Activated T-helper 2 cell treated with anti-CD3 and anti-CD28 coated beads, Interferon-gamma antibody, Interleukin-2, Interleukin-4, amounts not matched to agents 10 μg/mL and 5 μg/mL and 100 μg/mL, durations not matched to agents 14 hours and 24 hours and 36 hours (primary cell): ENCODE results near the gene SAMD10. TPM values are rescaled to one million over a fixed set of nuclear protein-coding genes. Genes with fewer than 3 reads are reported as not detected.

Experiments used
- DNase-seq: peaks from one replicate; pipeline ENCODE4 v3.0.0; 2021; ENCODE audit warnings: low spot score
- H3K27ac Mint-ChIP-seq: one replicate; pipeline ENCODE4 v1.8.0; 2021; ENCODE audit warnings: mixed read lengths
- H3K27me3 Mint-ChIP-seq: one replicate; pipeline ENCODE4 v1.8.0; 2021; ENCODE audit warnings: low read depth, mixed read lengths
- H3K36me3 Mint-ChIP-seq: one replicate; pipeline ENCODE4 v1.8.0; 2021; ENCODE audit warnings: low read depth, mixed read lengths
- H3K4me1 Mint-ChIP-seq: one replicate; pipeline ENCODE4 v1.8.0; 2021; ENCODE audit warnings: low read depth, mixed read lengths
- H3K4me3 Mint-ChIP-seq: one replicate; pipeline ENCODE4 v1.8.0; 2021; ENCODE audit warnings: low read depth, mild to moderate bottlenecking, moderate library complexity, mixed read lengths
- H3K9me3 Mint-ChIP-seq: one replicate; pipeline ENCODE4 v1.8.0; 2021; ENCODE audit warnings: mixed read lengths
- intact Hi-C: fragments of 100-400 bp; cut with micrococcal nuclease; formaldehyde crosslinking; loops from one replicate; pipeline ENCODE4 v1.15.1; 2023
- total RNA-seq: library from RNA; stranded (reverse); gene quantifications from 2 replicates; pipeline ENCODE4 v1.2.3, GENCODE V29; 2022

SAMD10 gene
- total RNA-seq, 1 donor from 2014 or later, result 23.4 TPM

GRCh38 chr20:64011366-64011779, 31.9 kb upstream of the SAMD10 start:
- Mint-ChIP-seq H3K4me3 (no peak overlapping the region), H3K27ac (peak overlapping the region; percentile 65), H3K27me3 (no peaks in the 10 kb centered on the region), H3K9me3 (peaks cover 14% of the 10 kb centered on the region), H3K4me1 (peaks cover 28% of the 10 kb centered on the region), H3K36me3 (peaks cover 64% of the 10 kb centered on the region)
- no peak for DNase-seq
- intact Hi-C loops, result no loop called here

- Mint-ChIP-seq H3K9me3 (peaks cover 14% of the 10 kb centered on the region), H3K36me3 (peaks cover 63% of the 10 kb centered on the region), H3K27me3 (no peaks in the 10 kb centered on the region), H3K4me3 (no peak overlapping the region), H3K4me1 (peaks cover 28% of the 10 kb centered on the region), H3K27ac (peak overlapping the region; percentile 65)
- intact Hi-C loops, result no loop called here
- DNase-seq, result no peak
Measured at GRCh38 chr20:64010711-64011237, 31.3 kb upstream of the SAMD10 start.

DNA sequence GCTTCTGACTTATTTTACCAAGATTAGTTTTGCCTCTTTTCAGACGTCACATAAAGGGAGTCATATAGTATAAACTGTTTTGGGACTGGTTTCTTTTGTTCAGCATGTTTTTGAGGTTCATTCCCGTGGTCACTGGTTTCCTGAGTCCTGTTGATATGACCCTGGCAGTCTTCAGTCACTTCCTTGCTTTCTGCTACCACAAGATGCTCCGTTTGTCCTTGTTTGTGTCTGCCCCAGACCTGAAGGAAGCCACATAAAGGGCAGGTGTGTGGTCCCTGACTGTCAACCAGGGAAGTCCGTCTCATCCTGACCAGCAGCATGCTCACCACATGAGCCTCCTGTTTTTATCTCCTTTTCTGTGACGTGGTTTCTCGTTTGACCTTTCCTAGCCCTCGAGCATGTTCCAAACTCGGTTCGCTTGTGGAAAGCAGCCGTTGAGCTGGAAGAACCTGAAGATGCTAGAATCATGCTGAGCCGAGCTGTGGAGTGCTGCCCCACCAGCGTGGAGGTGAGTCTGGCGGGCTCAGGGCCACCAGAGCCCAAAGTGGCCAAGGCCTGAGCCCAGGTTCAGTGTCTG, 30.5 kb upstream of the SAMD10 start:
- peaks cover 14% of the 10 kb centered on the region for H3K9me3 Mint-ChIP-seq
- peaks cover 62% of the 10 kb centered on the region for H3K36me3 Mint-ChIP-seq
- H3K27ac Mint-ChIP-seq, result peak overlapping the region; percentile 74
- no peaks in the 10 kb centered on the region for H3K27me3 Mint-ChIP-seq
- peaks cover 28% of the 10 kb centered on the region for H3K4me1 Mint-ChIP-seq
- no peak overlapping the region for H3K4me3 Mint-ChIP-seq
- intact Hi-C loops, result no loop called here
- DNase-seq, result no peak

DNA sequence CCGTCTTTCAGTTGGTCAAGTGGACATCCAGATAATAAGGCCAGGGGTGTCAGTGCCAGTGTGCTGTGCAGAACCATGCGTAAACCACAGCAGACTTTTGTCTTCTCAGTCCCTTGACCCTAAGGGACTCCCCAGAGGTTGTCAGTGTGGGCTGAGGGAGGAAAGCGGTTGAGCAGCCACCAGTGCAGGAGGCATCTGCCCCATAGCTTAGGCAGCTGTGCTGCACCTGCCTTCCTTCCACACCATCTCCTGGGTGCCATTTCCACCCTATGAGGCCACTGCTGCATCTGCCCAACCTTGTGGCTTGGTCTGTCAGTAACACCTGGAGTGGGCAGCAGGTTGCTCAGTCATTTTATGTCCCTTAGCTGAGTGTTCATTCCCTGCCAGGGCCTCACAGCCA, 27.5 kb upstream of the SAMD10 start:
- H3K36me3 Mint-ChIP-seq, result peaks cover 58% of the 10 kb centered on the region
- no peak overlapping the region for H3K27ac Mint-ChIP-seq
- no peaks in the 10 kb centered on the region for H3K27me3 Mint-ChIP-seq
- DNase-seq, result no peak
- intact Hi-C loops, result no loop called here
- H3K4me1 Mint-ChIP-seq, result peaks cover 18% of the 10 kb centered on the region
- H3K9me3 Mint-ChIP-seq, result peaks cover 14% of the 10 kb centered on the region
- no peak overlapping the region for H3K4me3 Mint-ChIP-seq

DNA sequence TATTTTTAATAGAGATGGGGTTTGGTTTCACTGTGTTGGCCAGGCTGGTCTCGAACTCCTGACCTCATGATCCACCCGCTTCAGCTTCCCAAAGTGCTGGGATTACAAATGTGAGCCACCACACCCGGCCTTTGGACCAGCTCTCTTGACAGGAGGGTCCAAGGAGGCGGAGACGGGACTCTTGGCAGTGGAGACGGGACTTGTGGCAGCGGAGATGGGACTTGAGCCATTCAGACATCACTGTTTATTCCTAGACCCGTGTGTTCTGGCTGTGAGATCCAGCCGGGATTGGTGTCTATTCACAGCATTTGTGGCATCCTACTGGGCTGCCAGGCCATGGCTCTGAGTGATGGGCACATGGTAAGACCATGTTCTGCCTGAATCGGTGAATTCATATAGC, 27.0 kb upstream of the SAMD10 start:
- Mint-ChIP-seq H3K27ac (no peak overlapping the region), H3K9me3 (peaks cover 14% of the 10 kb centered on the region), H3K27me3 (no peaks in the 10 kb centered on the region), H3K4me1 (peaks cover 17% of the 10 kb centered on the region), H3K36me3 (peaks cover 61% of the 10 kb centered on the region), H3K4me3 (no peak overlapping the region)
- intact Hi-C loops, result no loop called here
- DNase-seq, result no peak

DNA sequence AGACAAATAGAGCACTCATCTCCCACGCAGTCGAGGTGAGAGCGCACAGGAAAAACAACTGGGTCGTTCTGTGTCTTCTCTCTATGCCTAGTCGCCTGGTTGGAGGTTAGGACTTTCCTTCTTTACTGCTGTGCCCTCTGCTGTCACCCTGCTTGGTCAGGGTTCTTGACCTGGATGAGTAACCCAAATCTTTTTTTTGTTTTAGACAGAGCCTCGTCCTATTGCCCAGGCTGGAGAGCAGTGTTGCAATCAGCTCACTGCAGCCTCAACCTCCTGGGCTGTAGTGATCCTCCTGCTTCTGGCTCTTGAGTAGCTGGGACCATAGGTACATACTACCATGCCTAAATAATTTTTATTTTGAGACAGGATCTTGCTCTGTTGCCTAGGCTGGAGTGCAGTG, 26.0 kb upstream of the SAMD10 start:
- DNase-seq, result no peak
- intact Hi-C loops, result no loop called here
- Mint-ChIP-seq H3K9me3 (peaks cover 14% of the 10 kb centered on the region), H3K36me3 (peaks cover 57% of the 10 kb centered on the region), H3K27ac (no peak overlapping the region), H3K4me1 (peaks cover 10% of the 10 kb centered on the region), H3K27me3 (no peaks in the 10 kb centered on the region), H3K4me3 (no peak overlapping the region)

GRCh38 chr20:64003960-64004725, 24.7 kb upstream of the SAMD10 start:
- intact Hi-C loops, result no loop called here
- H3K36me3 Mint-ChIP-seq, result peaks cover 55% of the 10 kb centered on the region
- no peak overlapping the region for H3K27ac Mint-ChIP-seq
- H3K4me3 Mint-ChIP-seq, result no peak overlapping the region
- no peak for DNase-seq
- H3K27me3 Mint-ChIP-seq, result no peaks in the 10 kb centered on the region
- H3K9me3 Mint-ChIP-seq, result peaks cover 11% of the 10 kb centered on the region
- H3K4me1 Mint-ChIP-seq, result no peaks in the 10 kb centered on the region

DNA sequence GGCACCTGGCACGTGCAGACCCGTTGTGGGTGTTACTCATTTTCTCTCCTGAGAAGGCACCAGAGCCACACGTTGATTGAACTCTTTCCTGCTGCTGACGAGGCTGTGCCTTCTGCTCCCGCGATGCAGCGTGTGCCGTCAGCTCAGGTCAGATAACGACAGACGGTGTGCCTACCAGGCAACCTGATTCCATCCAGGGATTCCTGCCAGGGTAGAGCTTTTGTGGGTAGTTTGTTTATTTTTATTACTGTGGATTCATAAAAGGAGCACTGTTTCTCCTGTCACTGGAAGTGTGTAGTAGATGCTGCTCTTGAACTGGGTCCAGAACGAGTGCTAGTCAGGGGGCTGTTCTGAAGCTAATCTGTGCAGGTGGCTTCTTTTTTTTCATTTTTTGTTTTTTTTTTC, 22.2 kb upstream of the SAMD10 start:
- Mint-ChIP-seq H3K4me1 (no peaks in the 10 kb centered on the region), H3K27me3 (no peaks in the 10 kb centered on the region), H3K27ac (no peak overlapping the region), H3K9me3 (no peaks in the 10 kb centered on the region), H3K36me3 (peaks cover 55% of the 10 kb centered on the region), H3K4me3 (no peak overlapping the region)
- intact Hi-C loops, result no loop called here
- DNase-seq, result no peak

DNA sequence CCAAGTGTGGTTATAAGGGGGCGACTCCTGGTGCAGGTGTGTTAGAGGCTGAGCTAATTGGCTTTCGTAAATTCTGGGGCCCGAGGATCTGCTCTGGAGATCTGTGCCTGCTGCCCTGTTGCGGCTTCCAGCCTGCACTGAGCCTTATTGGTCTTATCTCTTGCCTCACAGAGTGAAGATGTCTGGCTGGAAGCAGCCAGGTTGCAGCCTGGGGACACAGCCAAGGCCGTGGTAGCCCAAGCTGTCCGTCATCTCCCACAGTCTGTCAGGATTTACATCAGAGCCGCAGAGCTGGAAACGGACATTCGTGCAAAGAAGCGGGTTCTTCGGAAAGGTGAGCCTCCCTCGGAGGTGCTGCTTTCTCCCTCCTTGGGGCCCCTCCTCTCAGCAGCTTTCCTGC, 21.5 kb upstream of the SAMD10 start:
- no peak overlapping the region for H3K27ac Mint-ChIP-seq
- H3K9me3 Mint-ChIP-seq, result no peaks in the 10 kb centered on the region
- no peak for DNase-seq
- peaks cover 60% of the 10 kb centered on the region for H3K36me3 Mint-ChIP-seq
- no peaks in the 10 kb centered on the region for H3K27me3 Mint-ChIP-seq
- intact Hi-C loops, result no loop called here
- no peak overlapping the region for H3K4me3 Mint-ChIP-seq
- no peaks in the 10 kb centered on the region for H3K4me1 Mint-ChIP-seq

GRCh38 chr20:63982937-63983336, 3.5 kb upstream of the SAMD10 start:
- DNase-seq, result no peak
- peaks cover 47% of the 10 kb centered on the region for H3K36me3 Mint-ChIP-seq
- peaks cover 39% of the 10 kb centered on the region for H3K4me1 Mint-ChIP-seq
- H3K27me3 Mint-ChIP-seq, result no peaks in the 10 kb centered on the region
- peak overlapping the region; percentile 13 for H3K4me3 Mint-ChIP-seq
- intact Hi-C loops, result loop anchor here (5.0 kb wide), 2 partner anchors 94 to 326 kb away; partner anchors contain the start of genes RGS19 and RTEL1
- H3K9me3 Mint-ChIP-seq, result no peaks in the 10 kb centered on the region
- no peak overlapping the region for H3K27ac Mint-ChIP-seq

- Mint-ChIP-seq H3K27ac (peak within 1 kb of the TSS; percentile 99), H3K9me3 (no peaks in the 10 kb centered on the region), H3K4me3 (peak within 1 kb of the TSS; percentile 96), H3K36me3 (peaks cover 48% of the 10 kb centered on the region), H3K27me3 (no peaks in the 10 kb centered on the region), H3K4me1 (peaks cover 55% of the 10 kb centered on the region)
- peak; percentile 93 for DNase-seq
- intact Hi-C loops, result loop anchor here (1.0 to 5.0 kb wide), 7 partner anchors 24 to 444 kb away; partner anchors contain the start of genes PTK6, RGS19, RTEL1 and TCEA2
Measured at GRCh38 chr20:63980806-63981728, 1.6 kb upstream of the SAMD10 start, which contains the start of gene PRPF6. Gene PRPF6, plus strand, starts transcription at chr20:63981132. Its CDS starts 114 bp downstream, at chr20:63981246.

- Mint-ChIP-seq H3K9me3 (no peaks in the 10 kb centered on the region), H3K4me3 (peak overlapping the region; percentile 96), H3K27ac (peak overlapping the region; percentile 99), H3K4me1 (peaks cover 56% of the 10 kb centered on the region), H3K36me3 (peaks cover 43% of the 10 kb centered on the region), H3K27me3 (no peaks in the 10 kb centered on the region)
- no peak for DNase-seq
- intact Hi-C loops, result loop anchor here (1.0 to 5.0 kb wide), 7 partner anchors 24 to 444 kb away; partner anchors contain the start of genes PTK6, RGS19, RTEL1 and TCEA2
Measured at GRCh38 chr20:63980317-63980805, 919 bp upstream of the SAMD10 start.
